Mammary epithelial cell (primary cell): ENCODE data around the gene GPC5.

Experiments used
- CTCF ChIP-seq, 2 donors: IDR thresholded peaks in 1 of 2; conservative IDR thresholded peaks in 1 of 2; 2 replicates each; pipeline ENCODE4 v1.5.1; 2011 to 2012; ENCODE audit warnings: inconsistent platforms in 2 of 2, low read length in 2 of 2, mild to moderate bottlenecking in 2 of 2, control low read depth in 1 of 2, low read depth in 1 of 2; ENCODE audit not compliant: insufficient read depth in 1 of 2; ENCODE audit errors: extremely low read depth in 1 of 2
- EZH2 ChIP-seq: IDR thresholded peaks from 2 replicates; pipeline ENCODE4 v1.6.1; 2012; ENCODE audit warnings: low read length, inconsistent platforms, borderline replicate concordance

GRCh38 chr13:91375116-91375729 is 23.2 kb upstream of the GPC5 start:
- peak; percentile 57 to 59 for TF ChIP-seq CTCF (conservative IDR thresholded peaks at IDR 0.05 in 1 of 2, IDR thresholded peaks at IDR 0.05 in 1 of 2; ENCODE audit: extremely low read depth in 1 of 2, insufficient read depth in 1 of 2, low read depth in 1 of 2, low read length in 2 of 2)
- TF ChIP-seq EZH2 = no peak
